NOMO-1 treated with DMSO at 0.1 percent for 48 hours (cell line): ENCODE measurements around the gene MYOC.
"Not testable (repeated sequence)": the region's sequence is repeated elsewhere in the genome, so short reads cannot be mapped to it uniquely, and the experiment has no call there.

Experiments used
- DNase-seq: peaks from one replicate; lab custom pipeline; 2025; ENCODE audit not compliant: unreplicated experiment; lab: John Stamatoyannopoulos, UW

Gene MYOC

DNA sequence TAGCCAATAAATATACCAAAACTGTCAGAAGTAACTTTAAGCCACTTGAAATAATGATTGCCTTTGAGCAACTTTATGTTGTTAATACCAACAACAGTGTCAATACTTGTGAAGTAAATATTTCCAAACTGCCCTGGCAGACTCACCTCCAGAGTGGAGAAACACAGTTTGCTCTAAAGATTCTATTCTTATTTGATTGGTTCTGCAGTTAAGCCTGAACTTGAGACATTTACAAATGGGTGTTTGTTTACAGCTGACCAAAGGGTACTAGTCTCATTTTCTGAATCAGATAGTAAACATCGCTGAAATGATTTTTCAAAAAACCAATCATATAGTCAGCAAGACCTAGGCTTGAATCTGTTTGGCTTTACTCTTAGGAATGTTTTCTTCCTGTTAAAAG, 1.3 kb upstream of the MYOC start:
- no peak for DNase-seq

DNA sequence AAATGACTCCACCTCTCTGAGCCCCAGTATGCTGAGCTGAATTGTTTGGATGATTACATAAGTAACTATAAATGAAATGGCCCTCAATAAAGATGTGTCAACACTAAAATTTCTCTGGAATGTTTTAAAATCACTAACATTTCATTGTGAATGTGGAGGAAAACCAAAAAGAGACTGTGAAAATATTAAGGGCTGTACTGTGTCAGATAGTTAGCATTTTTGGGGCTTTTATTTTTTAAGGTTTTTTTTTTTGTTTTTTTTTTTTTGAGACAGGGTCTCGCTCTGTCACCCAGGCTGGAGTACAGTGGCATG, 6.3 kb downstream of the MYOC start:
- no peak for DNase-seq

DNA sequence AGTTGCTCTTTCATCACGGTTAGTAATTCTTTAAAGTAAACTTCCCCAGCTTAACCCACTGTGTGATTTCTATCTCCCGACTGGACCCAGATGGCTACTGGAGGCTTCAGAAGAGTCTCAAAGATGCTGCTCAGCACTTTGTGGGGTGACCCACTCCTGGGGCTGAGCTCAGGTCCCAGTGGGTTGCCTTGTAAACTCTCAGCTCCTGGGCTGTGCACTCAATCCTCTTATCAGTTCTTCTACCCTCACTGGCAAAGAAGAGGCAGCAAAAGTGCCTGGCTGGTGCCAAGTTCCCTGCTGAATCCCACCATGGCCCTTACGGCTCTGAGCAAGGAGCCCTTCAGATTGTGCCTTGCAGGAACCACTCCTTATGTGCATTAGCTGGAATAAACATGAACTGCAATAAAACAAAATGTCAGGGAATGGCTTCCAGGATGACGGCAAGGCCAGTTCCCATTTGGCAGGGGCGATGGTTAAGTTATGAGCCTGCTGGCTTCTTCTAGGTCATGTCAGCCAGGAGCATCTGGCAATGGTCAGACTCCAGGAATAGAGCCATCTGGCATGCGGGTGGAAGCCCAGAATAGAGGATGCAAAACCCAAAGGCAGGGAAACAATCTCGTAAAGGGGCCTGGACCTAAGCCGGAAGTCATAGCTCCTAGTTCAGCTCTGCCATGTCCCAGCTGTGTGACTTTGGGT, 6.8 kb downstream of the MYOC start:
- no peak for DNase-seq

DNA sequence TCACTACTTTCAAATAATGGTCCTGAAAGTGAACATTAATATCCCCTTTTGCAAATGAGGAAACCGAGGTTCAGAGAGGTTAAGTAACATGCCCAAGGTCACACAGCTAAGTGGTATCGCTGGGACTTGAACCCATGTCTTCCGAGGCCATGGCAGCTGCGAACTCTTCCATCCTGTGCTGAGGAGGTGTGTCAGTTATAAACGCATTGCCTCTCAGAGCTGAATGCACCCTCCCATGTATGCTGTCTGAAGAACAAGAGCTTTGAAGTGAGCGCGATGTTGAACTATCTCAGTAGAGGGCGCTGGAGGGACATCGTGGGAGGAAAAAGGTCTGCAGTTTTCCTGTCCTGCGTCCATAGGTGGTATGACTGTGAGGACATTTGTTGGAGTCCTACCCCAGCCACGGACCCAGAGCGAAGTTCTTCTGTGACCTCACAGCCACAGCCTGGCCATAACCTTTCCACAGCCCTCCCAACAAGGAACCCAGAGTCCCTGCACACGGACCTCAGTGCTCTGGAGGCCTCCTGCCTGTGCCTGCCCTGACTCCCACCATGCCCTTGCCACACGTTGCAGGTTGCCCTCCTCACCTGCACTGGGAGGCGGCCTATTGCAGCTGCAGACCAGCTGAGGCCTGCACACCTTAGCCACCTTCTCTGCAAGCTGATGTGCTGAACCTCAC, 7.5 kb downstream of the MYOC start:
- DNase-seq, result peak; percentile 49

DNA sequence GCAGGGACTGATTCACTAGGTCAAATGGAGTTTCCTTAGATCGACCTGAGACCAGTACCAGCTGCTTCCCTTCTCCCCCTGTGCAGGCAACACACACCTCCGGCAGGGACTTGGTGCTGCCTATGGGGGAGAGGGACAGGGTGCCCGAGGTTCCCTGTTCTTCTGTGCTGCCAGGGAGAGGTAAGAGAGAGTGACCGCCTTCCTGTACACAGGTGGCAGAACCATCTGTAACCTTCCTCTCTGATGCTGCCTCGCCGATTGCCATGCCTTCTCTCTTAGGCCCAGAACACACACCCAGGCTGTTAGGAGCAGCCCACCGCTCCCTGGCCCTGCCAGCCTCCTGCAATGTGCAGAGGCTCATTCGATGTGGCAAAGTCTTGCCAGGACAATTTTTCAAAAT, 9.3 kb downstream of the MYOC start:
- no peak for DNase-seq

DNA sequence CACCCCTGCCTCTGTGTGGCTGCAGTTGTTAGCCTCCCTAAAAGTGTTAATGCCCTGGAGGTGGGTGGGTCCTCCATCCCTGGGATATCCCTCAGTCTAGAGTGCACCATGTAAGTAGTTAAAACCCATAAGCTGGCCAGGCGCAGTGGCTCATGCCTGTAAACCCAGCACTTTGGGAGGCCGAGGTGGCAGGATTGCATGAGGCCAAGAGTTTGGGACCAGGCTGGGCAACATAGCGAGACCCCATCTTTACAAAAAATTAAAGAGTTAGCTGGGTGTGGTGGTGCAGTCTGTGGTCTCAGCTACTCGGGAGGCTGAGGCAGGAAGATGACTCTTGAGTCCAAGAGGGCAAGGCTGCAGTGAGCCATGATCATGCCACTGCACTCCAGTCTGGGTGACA, 10.3 kb downstream of the MYOC start:
- DNase-seq, result no peak

DNA sequence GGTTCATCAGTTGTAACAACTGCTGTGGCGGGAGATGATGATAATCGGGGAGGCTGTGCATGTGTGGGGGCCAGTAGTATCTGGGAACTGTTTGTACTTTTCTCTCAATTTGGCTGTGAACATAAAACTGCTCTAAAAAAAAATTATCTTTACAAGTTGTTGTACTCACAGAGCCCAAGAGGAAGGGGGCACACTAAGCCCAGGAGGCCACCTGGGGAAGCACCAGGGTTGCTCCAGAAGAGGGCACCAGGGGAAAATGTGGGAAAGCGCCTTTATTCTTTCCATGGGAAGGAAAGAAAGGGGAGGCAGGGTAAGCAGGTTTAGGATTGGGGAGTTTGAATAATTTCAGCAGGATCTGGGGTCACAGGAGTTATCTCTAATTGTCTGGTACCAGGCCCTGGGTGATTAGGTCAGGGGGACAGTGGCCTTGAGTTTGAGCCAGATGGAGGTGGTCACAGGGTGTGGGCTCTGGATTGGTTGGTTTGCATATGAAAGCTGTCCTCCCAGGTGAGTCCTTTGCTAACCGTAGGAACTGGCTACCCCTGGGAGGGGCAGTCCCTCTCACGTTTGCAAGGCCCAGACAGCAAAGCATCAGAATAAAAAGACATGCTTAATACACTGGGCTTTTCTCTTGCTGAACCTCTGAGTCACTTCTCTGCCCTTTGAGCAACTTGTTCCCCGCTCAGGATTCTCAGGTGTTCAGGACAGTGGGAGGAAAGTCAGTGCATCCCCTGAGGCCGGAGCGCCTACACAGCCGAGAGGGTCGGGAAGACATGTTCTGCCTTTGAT, 11.2 kb downstream of the MYOC start:
- no peak for DNase-seq

DNA sequence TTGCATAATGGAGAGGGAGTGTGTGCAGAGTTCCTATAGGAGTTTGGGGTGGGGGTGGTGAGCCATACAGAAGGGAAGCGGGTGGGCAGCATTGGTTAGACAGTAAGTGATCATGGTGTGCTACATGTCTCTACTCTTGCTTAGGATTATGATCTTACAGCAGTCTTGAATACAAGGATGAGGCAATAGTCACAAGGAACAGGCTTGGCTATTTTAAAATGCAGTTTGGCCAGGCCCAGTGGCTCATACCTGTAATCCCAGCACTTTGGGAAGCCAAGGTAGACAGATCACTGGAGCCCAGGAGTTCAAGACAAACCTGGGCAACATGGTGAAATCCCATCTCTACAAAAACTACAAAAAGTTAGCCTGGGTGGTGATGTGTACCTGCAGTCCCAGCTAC, 12.3 kb downstream of the MYOC start:
- DNase-seq, result no peak

DNA sequence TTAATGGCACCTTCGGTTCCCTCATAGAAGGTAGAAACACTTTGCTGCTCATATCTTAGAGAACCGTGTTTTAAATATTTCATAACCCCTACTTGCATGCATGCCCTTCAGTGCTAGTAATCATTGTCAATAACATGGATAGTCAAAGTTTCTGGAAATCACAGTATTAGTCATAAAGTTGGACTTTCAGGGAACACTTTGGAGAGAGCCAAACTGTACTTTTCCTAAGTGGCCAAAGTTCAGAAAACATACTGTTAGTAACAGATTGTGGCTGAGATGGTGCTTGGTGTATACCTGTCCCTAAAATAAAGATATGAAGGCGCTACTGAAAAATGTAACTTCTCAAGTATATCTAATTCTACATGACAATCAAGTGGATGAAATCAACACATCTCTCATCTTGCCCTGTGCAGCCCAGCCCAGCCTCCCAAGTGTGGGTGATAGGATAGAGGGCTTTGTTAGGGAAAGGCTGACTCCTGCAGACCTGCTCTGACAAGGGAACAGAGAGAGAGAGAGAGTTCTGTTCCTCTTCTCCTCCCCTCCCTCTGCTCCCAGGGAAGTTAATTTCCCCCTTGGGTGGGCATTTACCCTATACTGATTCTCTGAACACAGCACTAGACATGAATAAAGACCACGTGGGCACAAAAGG, 14.4 kb downstream of the MYOC start:
- DNase-seq, result no peak

DNA sequence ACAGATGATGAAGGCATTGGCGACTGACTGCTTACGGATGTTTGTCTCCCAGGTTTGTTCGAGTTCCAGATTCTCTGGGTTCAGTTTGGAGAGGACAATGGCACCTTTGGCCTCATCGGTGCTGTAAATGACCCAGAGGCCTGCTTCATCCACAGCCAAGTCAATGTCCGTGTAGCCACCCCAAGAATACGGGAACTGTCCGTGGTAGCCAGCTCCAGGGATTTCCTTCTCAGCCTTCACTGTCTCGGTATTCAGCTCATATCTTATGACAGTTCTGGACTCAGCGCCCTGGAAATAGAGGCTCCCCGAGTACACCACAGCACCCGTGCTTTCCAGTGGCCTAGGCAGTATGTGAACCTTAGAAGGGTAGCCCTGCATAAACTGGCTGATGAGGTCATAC, 16.3 kb downstream of the MYOC start:
- DNase-seq, result no peak

DNA sequence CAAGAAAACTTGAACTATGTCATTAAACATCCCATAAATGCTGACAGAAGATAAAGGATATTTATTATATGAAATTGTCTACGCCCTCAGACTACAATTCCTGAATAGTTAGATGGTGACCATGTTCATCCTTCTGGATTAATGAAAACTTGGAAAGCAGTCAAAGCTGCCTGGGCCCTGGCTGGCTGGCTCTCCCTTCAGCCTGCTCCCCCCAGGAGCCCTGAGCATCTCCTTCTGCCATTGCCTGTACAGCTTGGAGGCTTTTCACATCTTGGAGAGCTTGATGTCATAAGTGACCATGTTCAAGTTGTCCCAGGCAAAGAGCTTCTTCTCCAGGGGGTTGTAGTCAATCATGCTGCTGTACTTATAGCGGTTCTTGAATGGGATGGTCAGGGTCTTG, 16.8 kb downstream of the MYOC start:
- no peak for DNase-seq

DNA sequence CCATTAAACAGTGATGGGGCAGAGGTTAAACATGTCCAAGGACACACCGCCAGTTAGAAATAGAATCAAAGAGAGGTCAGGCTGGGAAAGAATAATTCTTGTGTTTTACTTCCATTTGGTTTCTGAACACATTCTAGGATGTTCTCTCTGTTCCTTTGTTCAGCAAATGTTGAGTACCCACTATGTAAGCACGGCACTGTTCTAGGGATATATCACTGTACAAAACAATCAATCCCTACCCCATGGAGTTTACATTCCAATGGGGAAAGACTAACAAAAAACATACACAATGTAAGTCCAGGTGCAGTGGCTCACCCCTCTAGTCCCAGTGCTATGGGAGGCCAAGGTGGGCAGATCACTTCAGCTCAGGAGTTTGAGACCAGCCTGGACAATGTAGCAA, 24.3 kb downstream of the MYOC start:
- DNase-seq, result no peak

DNA sequence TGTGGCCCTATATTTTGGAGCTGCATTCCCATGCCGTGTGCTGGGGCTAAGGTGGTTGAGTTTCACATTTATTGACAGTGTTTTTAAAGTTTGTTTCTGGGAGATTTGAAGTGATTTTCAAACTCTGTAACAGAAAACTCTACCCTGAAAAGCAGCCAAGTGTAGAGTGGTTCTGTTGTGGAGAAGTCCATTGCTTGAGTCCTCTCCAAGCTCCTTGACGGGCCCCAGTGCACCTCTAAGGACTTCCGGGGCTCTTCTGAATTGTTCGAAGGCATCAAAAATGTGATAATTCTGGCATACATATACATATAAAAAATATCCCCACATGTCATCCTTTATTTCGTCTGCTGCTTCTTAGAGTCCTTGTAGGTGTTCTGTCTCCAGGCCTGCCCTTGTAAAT, 25.5 kb downstream of the MYOC start:
- DNase-seq, result no peak

DNA sequence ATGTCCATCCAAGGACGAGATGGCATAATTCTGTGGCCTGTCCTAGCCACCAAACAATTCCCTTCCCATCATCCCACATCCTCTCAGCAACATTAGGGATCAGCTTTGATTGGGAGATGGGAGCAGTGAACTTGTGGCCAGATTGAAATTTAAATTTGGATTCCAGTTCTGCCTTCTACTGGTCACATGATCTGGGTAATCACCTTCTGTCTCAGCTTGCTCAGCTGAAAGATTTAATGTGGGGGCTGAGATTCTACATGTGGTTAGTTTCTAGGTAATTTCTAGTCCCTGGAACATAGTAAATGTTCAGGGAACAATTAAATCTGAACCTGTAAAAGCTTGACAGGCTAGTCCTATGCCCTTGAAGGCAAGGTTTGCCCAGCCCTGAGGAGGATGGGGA, 27.3 kb downstream of the MYOC start:
- no peak for DNase-seq

DNA sequence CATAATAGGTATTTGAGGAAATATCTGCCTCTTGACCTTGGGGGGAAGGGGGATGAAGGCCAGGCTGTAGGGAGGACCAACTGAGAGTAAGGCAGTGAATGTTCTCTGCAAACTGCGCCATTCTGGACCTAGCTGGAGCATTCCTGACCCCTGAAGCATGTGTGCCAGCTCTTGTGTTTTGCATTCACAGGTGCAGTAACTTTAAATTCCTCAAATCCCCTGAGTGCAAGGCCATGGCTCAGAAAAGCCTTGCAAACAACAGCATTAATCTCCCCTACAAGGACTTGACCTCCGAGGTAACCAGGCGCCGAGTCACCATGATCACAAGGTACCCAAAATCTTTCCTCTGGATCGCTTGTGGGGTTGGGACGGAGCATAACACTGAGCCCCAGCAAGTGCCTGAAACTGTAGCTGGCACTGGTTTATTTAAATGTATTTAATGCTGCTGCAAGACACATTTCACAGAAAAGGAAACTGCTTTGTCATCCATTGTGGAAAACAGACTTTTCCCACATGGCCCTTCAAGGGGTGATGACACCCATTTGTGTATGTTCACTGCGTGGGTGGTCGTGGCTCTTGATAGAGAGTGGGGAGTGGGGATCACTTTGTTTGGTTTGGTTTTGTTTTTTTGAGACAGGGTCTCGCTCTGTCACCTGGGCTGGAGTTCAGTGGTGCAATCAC, 28.7 kb downstream of the MYOC start:
- DNase-seq, result no peak

DNA sequence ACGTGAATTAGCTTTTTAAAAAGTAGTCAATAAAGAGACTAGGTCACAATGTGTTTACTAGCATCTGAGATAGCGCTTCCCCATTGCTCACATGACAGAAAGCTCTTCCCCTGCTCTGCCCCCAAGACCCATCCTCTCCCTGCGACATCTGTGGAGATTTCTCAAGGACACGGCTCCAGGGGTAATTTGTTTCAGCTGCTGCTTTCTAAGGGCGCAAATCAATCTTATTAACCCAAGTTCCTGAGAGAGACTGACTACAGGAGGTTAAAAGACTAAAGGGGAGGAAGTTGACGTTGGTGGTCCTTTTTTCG, 30.4 kb downstream of the MYOC start, which contains the start of gene MYOCOS:
TSS of gene MYOCOS (plus strand) at position 92 of the 311 bp plus-strand sequence. CDS start 1,641 bp downstream, outside the sequence.
- DNase-seq, result no peak

DNA sequence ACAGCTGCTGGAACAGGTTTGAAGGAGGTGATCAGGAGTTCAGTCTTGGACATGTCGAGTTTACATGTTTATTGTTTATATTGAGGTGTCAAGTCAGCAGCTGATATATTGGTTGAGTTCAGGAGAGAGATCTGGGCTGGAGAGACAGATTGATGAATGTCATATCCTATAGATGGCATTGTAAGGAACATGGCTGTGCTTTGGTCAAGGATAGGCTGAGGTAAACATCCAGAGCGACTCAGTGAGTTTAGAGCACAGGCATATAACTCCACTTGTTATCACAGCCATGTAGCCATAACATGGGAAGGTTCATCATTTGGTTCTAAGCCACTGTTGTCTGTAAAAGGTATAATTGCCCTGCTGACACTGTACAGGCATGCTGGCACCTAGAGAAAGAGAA, 35.9 kb downstream of the MYOC start:
- no peak for DNase-seq

DNA sequence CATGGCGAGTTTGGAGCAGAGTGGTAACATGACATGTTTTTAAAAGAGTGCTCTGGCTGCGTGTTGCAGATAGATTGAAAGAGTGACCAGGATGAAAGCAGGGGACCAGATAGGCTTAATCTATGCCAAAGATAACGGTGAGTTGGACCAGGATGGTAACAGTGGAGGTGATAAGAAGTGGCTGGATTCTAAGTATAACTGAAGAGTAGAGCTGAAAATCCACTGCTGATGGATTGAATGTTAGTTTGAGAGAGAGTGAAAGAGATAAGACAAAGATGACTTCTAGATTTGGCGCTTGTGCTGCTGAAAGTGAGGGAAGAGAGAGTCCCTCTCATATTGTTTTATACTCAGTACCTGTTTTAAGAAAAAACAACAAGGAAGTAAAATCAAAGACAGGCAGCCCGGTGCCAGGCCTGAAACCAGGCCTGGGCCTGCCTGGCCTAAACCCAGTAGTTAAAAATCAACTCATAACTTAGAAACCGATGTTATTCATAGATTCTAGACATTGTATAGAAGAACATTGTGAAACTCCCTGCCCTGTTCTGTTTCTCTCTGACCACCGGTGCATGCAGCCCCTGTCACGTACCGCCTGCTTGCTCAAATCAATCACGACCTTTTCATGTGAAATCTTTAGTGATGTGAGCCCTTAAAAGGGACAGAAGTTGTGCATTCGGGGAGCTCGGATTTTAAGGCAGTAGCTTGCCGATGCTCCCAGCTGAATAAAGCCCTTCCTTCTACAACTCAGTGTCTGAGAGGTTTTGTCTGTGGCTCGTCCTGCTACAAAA, 37.2 kb downstream of the MYOC start:
- not testable (repeated sequence) for DNase-seq

DNA sequence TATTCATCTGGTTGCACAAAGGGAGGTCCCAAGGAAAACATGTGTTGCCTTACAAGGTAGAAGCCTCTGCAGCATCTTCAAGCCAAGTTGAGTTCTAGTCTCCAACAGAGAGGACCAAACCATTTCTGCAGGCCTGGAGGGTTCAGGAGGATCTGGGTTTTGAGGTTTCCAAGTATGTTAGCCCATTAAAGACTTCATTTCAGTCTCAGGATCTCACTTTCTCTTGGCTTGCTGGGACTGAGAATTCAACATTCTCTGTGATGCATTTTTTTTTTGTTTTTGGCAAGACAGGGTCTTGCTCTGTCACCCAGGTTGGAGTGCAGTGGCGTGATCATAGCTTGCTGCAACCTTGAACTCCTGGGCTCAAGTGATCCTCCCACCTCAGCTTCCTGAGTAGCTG, 39.2 kb downstream of the MYOC start:
- DNase-seq, result no peak

DNA sequence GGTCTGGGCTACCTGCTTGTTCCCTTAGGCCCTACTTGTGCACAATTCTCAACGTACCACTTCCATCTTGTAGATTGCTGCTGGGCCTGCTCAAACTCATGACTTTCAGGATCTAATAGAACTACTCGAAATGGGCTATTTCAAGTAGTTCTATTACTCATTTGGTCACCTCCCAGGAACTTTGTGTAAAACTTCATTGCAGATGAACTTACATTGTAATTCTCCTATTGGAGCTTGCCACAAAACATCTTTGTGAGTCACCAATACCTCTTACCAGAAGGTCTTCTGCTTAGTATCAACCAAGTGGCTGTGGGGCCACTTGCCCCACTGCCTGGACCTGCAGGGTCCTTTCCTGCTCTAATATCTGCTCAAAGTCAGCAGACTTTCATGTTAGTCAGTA, 41.2 kb downstream of the MYOC start:
- no peak for DNase-seq

DNA sequence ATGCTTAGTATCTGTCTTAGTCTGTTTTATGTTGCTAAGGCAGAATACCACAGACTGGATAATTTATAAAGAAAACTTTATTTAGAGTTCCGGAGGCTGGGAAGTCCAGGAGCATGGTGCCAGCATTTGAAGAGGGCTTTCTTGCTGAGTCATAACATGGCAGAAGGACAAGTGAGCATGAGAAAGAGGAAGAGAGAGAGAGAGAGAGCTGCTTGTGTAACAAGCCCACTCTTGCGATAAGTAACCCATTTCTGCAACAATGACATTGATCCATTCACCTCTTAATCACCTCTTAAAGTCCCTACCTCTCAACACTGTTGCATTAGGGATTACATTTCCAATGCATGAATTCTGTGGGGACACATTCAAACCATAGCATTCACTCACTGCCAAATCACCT, 42.1 kb downstream of the MYOC start:
- peak; percentile 71 for DNase-seq
